ENCODE data around the gene ZMYM3. TPM values are rescaled to one million over a fixed set of nuclear protein-coding genes. Genes with fewer than 3 reads are reported as not detected.

Gene ZMYM3
- total RNA-seq, 1 donor from 2014 or later, result 23.2 TPM

GRCh38 chrX:71296806-71297205 is 42.9 kb upstream of the ZMYM3 start:
- H3K4me3 ChIP-seq, result no peak overlapping the region
- ATAC-seq (no peak), DNase-seq (no peak)
- TF ChIP-seq CTCF (IDR thresholded peaks at IDR 0.05), result no peak
- intact Hi-C loops (cut with DNase I), result no loop called here
- H3K36me3 ChIP-seq, result peaks cover 91% of the 10 kb centered on the region
- no peaks in the 10 kb centered on the region for H3K9me3 ChIP-seq
- no peaks in the 10 kb centered on the region for H3K27me3 ChIP-seq (ENCODE audit: low read depth)
- H3K27ac ChIP-seq, result no peak overlapping the region
- no peaks in the 10 kb centered on the region for H3K4me1 ChIP-seq

GRCh38 chrX:71292669-71293365 is 38.9 kb upstream of the ZMYM3 start:
- ATAC-seq, result no peak

DNA sequence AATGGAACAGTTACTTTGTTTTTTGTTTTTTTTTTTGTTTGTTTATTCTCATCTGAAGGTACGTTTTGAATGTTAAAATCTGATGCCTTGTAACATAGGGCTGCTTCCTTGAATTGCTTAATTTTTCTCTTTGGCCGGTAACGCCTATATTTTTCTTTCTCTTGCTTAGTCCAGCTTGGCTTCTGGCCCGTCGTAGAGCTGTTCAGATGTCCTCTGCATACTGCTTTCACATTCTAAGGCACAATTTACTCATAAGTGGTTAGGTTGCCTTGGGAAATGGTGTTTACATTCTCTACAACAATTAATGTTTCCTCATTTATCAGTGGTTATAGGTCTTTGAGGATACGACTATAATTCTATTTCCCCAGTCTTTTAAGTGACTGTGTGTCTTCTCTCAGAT is 37.4 kb upstream of the ZMYM3 start:
- DNase-seq, result peak; percentile 47
- H3K27ac ChIP-seq, result no peak overlapping the region
- TF ChIP-seq CTCF (IDR thresholded peaks at IDR 0.05), result no peak
- peak; percentile 38 to 44 for ATAC-seq
- intact Hi-C loops (cut with DNase I), result no loop called here
- no peak overlapping the region for H3K4me3 ChIP-seq
- H3K4me1 ChIP-seq, result peaks cover 10% of the 10 kb centered on the region
- H3K36me3 ChIP-seq, result peaks cover 63% of the 10 kb centered on the region
- H3K27me3 ChIP-seq (ENCODE audit: low read depth), result no peaks in the 10 kb centered on the region
- H3K9me3 ChIP-seq, result no peaks in the 10 kb centered on the region

More at GRCh38 chrX:71292669-71293365, 38.9 kb upstream of the ZMYM3 start:
- Histone ChIP-seq H3K27ac (no peak overlapping the region), H3K36me3 (peaks cover 74% of the 10 kb centered on the region), H3K27me3 (ENCODE audit: low read depth) (no peaks in the 10 kb centered on the region), H3K4me1 (peaks cover 9% of the 10 kb centered on the region), H3K4me3 (no peak overlapping the region), H3K9me3 (no peaks in the 10 kb centered on the region)
- intact Hi-C loops (cut with DNase I), result no loop called here
- DNase-seq, result no peak
- no peak for TF ChIP-seq CTCF (IDR thresholded peaks at IDR 0.05)

DNA sequence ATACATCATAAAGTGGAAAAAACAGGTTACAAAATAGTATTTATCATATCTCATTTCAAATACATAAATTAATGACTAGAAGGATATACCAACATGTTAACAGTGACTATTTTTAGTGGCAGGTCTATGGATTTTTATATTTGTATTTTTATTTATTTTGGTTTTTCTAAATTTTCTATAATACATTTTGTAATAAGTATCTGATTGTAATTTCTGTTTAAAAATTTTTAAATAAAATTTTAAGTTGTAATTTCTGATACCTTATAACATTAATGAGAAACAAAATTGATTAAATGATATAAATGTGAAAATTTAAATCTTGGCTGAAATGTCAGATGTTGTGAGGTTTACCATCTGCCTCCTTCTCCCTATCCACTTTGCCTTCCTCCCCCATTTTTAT is 32.0 kb upstream of the ZMYM3 start:
- no peaks in the 10 kb centered on the region for H3K27me3 ChIP-seq (ENCODE audit: low read depth)
- H3K4me3 ChIP-seq, result peak overlapping the region; percentile 64
- no peak for ATAC-seq
- H3K36me3 ChIP-seq, result peaks cover 9% of the 10 kb centered on the region
- H3K4me1 ChIP-seq, result peaks cover 29% of the 10 kb centered on the region
- TF ChIP-seq CTCF (IDR thresholded peaks at IDR 0.05), result no peak
- H3K27ac ChIP-seq, result no peak overlapping the region
- intact Hi-C loops (cut with DNase I), result no loop called here
- no peaks in the 10 kb centered on the region for H3K9me3 ChIP-seq
- no peak for DNase-seq

- peak; percentile 95 to 98 for ATAC-seq
- intact Hi-C loops (cut with DNase I), result no loop called here
- TF ChIP-seq CTCF (IDR thresholded peaks at IDR 0.05), result no peak
Measured at GRCh38 chrX:71283403-71284143, 29.6 kb upstream of the ZMYM3 start, which contains the start of gene NONO. Gene NONO (plus strand): TSS chrX:71283635. CDS start chrX:71290638, 7,003 bp downstream.

More at GRCh38 chrX:71283403-71284143, 29.6 kb upstream of the ZMYM3 start, which contains the start of gene NONO:
- Histone ChIP-seq H3K9me3 (no peaks in the 10 kb centered on the region), H3K27ac (peak within 1 kb of the TSS; percentile 91), H3K36me3 (peaks cover 3% of the 10 kb centered on the region), H3K4me3 (peak within 1 kb of the TSS; percentile 64), H3K4me1 (peaks cover 26% of the 10 kb centered on the region), H3K27me3 (ENCODE audit: low read depth) (no peaks in the 10 kb centered on the region)
- peak; percentile 83 for DNase-seq
